CD14-positive monocyte (primary cell): ENCODE measurements around the gene UNC5C. TPM values are rescaled to one million over a fixed set of nuclear protein-coding genes. Genes with fewer than 3 reads are reported as not detected.

Experiments used
- DNase-seq, 3 donors: peaks; one replicate each; pipeline ENCODE4 v3.0.0-alpha.2; 2011 to 2022
- H2AFZ ChIP-seq: 2 replicates; pipeline ENCODE4 v1.6.0; 2012; ENCODE audit warnings: mild to moderate bottlenecking, low read depth, low read length, inconsistent platforms; ENCODE audit not compliant: insufficient read depth, poor library complexity, severe bottlenecking
- H3K27ac ChIP-seq, 2 donors: 1 replicate in 1 of 2; 2 replicates in 1 of 2; pipeline ENCODE4 v1.5.1; 2012 to 2013; ENCODE audit warnings: low read length in 2 of 2, control low read depth in 1 of 2, inconsistent platforms in 1 of 2, low read depth in 1 of 2, mild to moderate bottlenecking in 1 of 2
- H3K27me3 ChIP-seq, 2 donors: one replicate each; pipeline versions ENCODE4 v1.6.0 to v1.6.1; 2011 to 2013; ENCODE audit warnings: low read length in 2 of 2; ENCODE audit not compliant: control insufficient read depth in 2 of 2, insufficient read depth in 2 of 2
- H3K36me3 ChIP-seq, 2 donors: replicated peaks in 1 of 2; 1 replicate in 1 of 2; 2 replicates in 1 of 2; pipeline versions ENCODE4 v1.5.1 to v1.6.1; 2012 to 2013; ENCODE audit warnings: low read length in 2 of 2, control low read depth in 1 of 2, inconsistent platforms in 1 of 2, mild to moderate bottlenecking in 1 of 2; ENCODE audit not compliant: insufficient read depth in 2 of 2, control insufficient read depth in 1 of 2
- H3K4me1 ChIP-seq, 2 donors: 1 replicate in 1 of 2; 2 replicates in 1 of 2; pipeline versions ENCODE4 v1.5.1 to v1.6.1; 2012 to 2013; ENCODE audit warnings: low read length in 2 of 2, control low read depth in 1 of 2, inconsistent platforms in 1 of 2, mild to moderate bottlenecking in 1 of 2, moderate library complexity in 1 of 2; ENCODE audit not compliant: insufficient read depth in 2 of 2, control insufficient read depth in 1 of 2
- H3K4me2 ChIP-seq: replicated peaks from 2 replicates; pipeline ENCODE3; 2012; ENCODE audit warnings: low read length, moderate library complexity, mild to moderate bottlenecking; ENCODE audit not compliant: poor library complexity, severe bottlenecking; ENCODE audit errors: extremely low read depth
- H3K4me3 ChIP-seq, 3 experiments: fragments of 200-600 bp in 1 of 3; sonication (generic) in 1 of 3; replicated peaks in 1 of 3; 1 replicate in 2 of 3; 2 replicates in 1 of 3; pipeline ENCODE4 v1.5.1; 2011 to 2013; ENCODE audit warnings: low read length in 3 of 3, mild to moderate bottlenecking in 3 of 3, control low read depth in 2 of 3, low read depth in 2 of 3, inconsistent platforms in 1 of 3, moderate library complexity in 1 of 3
- H3K79me2 ChIP-seq: 2 replicates; pipeline ENCODE4 v1.6.0; 2012; ENCODE audit warnings: mild to moderate bottlenecking, control low read depth, inconsistent platforms, low read length, moderate library complexity; ENCODE audit not compliant: insufficient read depth
- H3K9ac ChIP-seq: 2 replicates; pipeline ENCODE4 v1.6.0; 2017; ENCODE audit warnings: low read length, mild to moderate bottlenecking; ENCODE audit not compliant: insufficient read depth, poor library complexity, severe bottlenecking
- H3K9me3 ChIP-seq, 2 donors: replicated peaks in 1 of 2; 1 replicate in 1 of 2; 2 replicates in 1 of 2; pipeline versions ENCODE4 v1.5.1 to v1.6.1; 2012 to 2013; ENCODE audit warnings: low read length in 2 of 2, control low read depth in 1 of 2; ENCODE audit not compliant: control insufficient read depth in 1 of 2, insufficient read depth in 1 of 2
- H4K20me1 ChIP-seq: 2 replicates; pipeline ENCODE4 v1.6.0; 2012; ENCODE audit warnings: mild to moderate bottlenecking, low read length, control low read depth, moderate library complexity; ENCODE audit not compliant: insufficient read depth
- H3K27ac Mint-ChIP-seq, 7 donors: one replicate each; pipeline ENCODE4 v1.8.0; 2020; ENCODE audit warnings: mild to moderate bottlenecking in 7 of 7, mixed read lengths in 7 of 7, moderate library complexity in 6 of 7, inconsistent platforms in 2 of 7
- H3K27me3 Mint-ChIP-seq, 3 donors: one replicate each; pipeline ENCODE4 v1.8.0; 2021 to 2022; ENCODE audit warnings: low read depth in 3 of 3, mild to moderate bottlenecking in 3 of 3, mixed read lengths in 3 of 3, moderate library complexity in 3 of 3, inconsistent platforms in 1 of 3
- H3K36me3 Mint-ChIP-seq, 2 donors: one replicate each; pipeline ENCODE4 v1.8.0; 2020; ENCODE audit warnings: mixed read lengths in 2 of 2, inconsistent platforms in 1 of 2, mild to moderate bottlenecking in 1 of 2
- H3K4me1 Mint-ChIP-seq: one replicate; pipeline ENCODE4 v1.8.0; 2020; ENCODE audit warnings: mild to moderate bottlenecking, mixed read lengths
- H3K4me3 Mint-ChIP-seq, 2 donors: one replicate each; pipeline ENCODE4 v1.8.0; 2020; ENCODE audit warnings: mild to moderate bottlenecking in 2 of 2, mixed read lengths in 2 of 2, moderate library complexity in 1 of 2
- H3K9me3 Mint-ChIP-seq, 7 donors: one replicate each; pipeline ENCODE4 v1.8.0; 2020 to 2022; ENCODE audit warnings: mixed read lengths in 7 of 7, mild to moderate bottlenecking in 6 of 7, moderate library complexity in 6 of 7, inconsistent platforms in 2 of 7
- CTCF ChIP-seq: fragments of 200-600 bp; IDR thresholded peaks from one replicate; pipeline ENCODE4 v1.8.0; 2022; ENCODE audit warnings: antibody characterized with exemption, mild to moderate bottlenecking
- WGBS: methylation state at CpG from one replicate; pipeline ENCODE4 v1.1.5; 2013; ENCODE audit warnings: missing lambda C conversion rate; ENCODE audit not compliant: insufficient coverage; 5-methylcytosine and 5-hydroxymethylcytosine counted together
- intact Hi-C, 2 donors: fragments of 100-400 bp; cut with micrococcal nuclease; formaldehyde crosslinking; loops; one replicate each; pipeline versions ENCODE4 v1.15.0 to v1.15.1; 2023
- polyA plus RNA-seq, 3 donors: library from polyadenylated mRNA; depleted of rRNA in 1 of 3; unstranded in 2 of 3; stranded (reverse) in 1 of 3; fragments of 300-500 nt in 2 of 3; fragments of >200 nt in 1 of 3; fragmentation: Illumina TruSeq in 2 of 3; gene quantifications; 1 replicate in 2 of 3; 2 replicates in 1 of 3; pipeline ENCODE4 v1.2.3, GENCODE V29; 2012 to 2021

Gene UNC5C
- polyA plus RNA-seq, 3 donors, result 0.03 TPM; not detected in 2

- H3K36me3 Mint-ChIP-seq, result no peaks in the 10 kb centered on the region
- Histone ChIP-seq H3K9ac (no peak overlapping the region), H4K20me1 (no peaks in the 10 kb centered on the region), H2AFZ (no peak overlapping the region), H3K4me1 (no peaks in the 10 kb centered on the region), H3K4me3 (no peak overlapping the region), H3K27me3 (no peaks in the 10 kb centered on the region), H3K4me2 (no peak overlapping the region), H3K9me3 (no peaks in the 10 kb centered on the region), H3K36me3 (no peaks in the 10 kb centered on the region), H3K27ac (no peak overlapping the region), H3K79me2 (no peaks in the 10 kb centered on the region)
- no peaks in the 10 kb centered on the region for H3K4me1 Mint-ChIP-seq
- H3K9me3 Mint-ChIP-seq, result peaks cover 0 to 6% (median 4%) of the 10 kb centered on the region in 7 donors
- WGBS, result 13% methylated on average over 1 of the region's 4 CpGs
- peaks cover 0 to 2% (median 0%) of the 10 kb centered on the region in 3 donors for H3K27me3 Mint-ChIP-seq
- H3K4me3 Mint-ChIP-seq, result no peak overlapping the region
- no peak for TF ChIP-seq CTCF
- DNase-seq, result no peak
- intact Hi-C loops, result no loop called here
- H3K27ac Mint-ChIP-seq, result no peak overlapping the region
These were observed 126.9 kb downstream of the UNC5C start for GRCh38 chr4:95421869-95422268.

DNA sequence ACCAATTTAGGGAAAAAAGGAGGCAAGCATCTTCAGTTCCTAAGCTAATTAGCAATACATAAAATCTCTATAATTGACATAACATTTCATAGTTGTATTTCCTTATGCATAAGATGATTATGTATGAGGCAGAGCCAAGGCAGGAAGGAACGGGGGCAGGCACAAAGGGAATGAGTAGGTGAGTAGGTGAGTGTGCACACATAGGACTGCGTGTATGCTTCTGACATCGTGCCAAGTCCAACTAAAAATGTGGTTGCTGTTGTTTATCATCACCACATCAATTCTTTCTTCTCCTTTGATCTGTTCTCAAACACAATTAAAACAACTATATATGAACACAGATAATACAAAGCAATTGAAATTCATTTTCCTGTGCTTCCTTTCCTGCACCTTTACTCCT is 131.2 kb downstream of the UNC5C start:
- H3K27me3 ChIP-seq, result no peaks in the 10 kb centered on the region
- intact Hi-C loops, result no loop called here
- no peak overlapping the region for H3K9ac ChIP-seq
- H3K4me2 ChIP-seq, result no peak overlapping the region
- DNase-seq, result no peak
- no peaks in the 10 kb centered on the region for H3K9me3 ChIP-seq
- no peak overlapping the region for H2AFZ ChIP-seq
- WGBS, result no CpG with 5 or more reads among the region's 3 CpGs
- no peaks in the 10 kb centered on the region for H3K4me1 ChIP-seq
- H3K4me3 Mint-ChIP-seq, result no peak overlapping the region
- no peaks in the 10 kb centered on the region for H3K79me2 ChIP-seq
- H3K4me3 ChIP-seq, result no peak overlapping the region
- TF ChIP-seq CTCF, result no peak
- H3K36me3 ChIP-seq, result no peaks in the 10 kb centered on the region
- H3K27ac ChIP-seq, result no peak overlapping the region
- H3K36me3 Mint-ChIP-seq, result no peaks in the 10 kb centered on the region
- peaks cover 1 to 2% (median 2%) of the 10 kb centered on the region in 3 donors for H3K27me3 Mint-ChIP-seq
- H3K4me1 Mint-ChIP-seq, result no peaks in the 10 kb centered on the region
- H4K20me1 ChIP-seq, result no peaks in the 10 kb centered on the region
- H3K9me3 Mint-ChIP-seq, result peaks cover 0 to 4% (median 2%) of the 10 kb centered on the region in 7 donors
- no peak overlapping the region for H3K27ac Mint-ChIP-seq
